GM21423 (cell line): ENCODE measurements around the gene CCNF.

Source experiments
- ATAC-seq: cut with Tn5 transposase; IDR thresholded peaks from one replicate; pipeline ENCODE4 v1.9.1; 2021; ENCODE audit warnings: mild to moderate bottlenecking, moderate library complexity; ENCODE audit not compliant: unreplicated experiment

The CCNF gene

DNA sequence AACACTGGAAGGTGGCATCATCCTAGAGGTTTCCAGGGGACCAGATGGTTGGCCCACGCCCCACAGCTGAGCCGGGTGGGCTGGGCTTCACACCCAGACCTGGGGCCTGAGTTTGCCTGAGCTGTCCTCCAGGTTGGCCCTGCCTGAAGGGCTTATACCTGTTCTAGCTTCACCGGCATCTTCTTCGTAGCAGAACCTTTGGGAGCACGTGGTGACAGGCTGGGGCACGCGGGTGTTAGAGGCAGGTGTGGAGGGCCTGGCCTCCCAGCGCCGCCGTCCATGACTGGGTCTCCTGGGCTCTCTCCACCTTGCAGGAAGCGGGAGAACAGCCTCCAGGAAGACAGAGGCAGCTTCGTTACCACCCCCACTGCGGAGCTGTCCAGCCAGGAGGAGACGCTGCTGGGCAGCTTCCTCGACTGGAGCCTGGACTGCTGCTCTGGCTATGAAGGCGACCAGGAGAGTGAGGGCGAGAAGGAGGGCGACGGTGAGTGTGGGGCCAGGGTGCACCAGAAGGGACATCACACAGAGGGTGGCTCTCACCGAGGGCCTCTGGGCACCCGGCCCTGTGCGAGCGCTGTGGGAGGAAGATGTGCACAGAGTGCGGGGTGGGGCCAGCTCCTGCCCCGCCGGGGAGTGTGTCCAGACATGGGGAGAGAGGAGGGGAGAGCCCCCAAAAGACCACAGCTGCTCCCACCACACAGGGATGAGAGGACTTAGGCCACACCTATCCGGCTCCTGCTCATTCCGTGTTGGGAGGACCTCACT, 26.0 kb downstream of the CCNF start:
- ATAC-seq: no peak

DNA sequence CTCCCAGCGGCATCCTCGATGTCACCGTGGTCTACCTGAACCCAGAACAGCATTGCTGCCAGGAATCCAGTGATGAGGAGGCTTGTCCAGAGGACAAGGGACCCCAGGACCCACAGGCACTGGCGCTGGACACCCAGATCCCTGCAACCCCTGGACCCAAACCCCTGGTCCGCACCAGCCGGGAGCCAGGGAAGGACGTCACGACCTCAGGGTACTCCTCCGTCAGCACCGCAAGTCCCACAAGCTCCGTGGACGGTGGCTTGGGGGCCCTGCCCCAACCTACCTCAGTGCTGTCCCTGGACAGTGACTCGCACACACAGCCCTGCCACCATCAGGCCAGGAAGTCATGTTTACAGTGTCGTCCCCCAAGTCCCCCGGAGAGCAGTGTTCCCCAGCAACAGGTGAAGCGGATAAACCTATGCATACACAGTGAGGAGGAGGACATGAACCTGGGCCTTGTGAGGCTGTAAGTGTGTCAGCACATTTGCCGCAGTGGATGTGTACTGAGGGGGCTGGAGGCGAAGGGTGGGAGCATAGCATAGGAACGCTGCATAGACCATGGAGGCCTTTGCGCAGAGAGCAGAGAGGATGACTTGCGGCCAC, 27.4 kb downstream of the CCNF start:
- ATAC-seq: no peak

DNA sequence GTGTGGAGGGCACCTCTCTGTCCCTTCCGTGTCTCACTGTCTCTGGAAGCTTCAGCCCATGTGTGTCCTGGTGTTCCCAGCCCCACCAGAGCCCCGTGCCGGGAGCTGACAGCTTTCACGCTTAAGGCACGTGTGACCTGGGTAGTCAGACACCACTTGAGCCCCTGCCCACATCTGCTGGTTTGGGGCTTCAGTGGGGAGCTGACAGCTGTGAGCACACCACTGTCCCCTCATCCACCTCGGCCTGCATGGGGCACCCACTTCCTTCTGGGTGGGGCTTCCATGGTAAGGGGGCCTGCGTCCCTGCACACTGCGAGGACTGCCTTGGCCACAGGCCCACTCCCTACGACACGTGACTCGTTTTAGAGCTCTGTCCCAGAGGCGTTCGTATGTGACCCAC, 28.0 kb downstream of the CCNF start:
- ATAC-seq: no peak

DNA sequence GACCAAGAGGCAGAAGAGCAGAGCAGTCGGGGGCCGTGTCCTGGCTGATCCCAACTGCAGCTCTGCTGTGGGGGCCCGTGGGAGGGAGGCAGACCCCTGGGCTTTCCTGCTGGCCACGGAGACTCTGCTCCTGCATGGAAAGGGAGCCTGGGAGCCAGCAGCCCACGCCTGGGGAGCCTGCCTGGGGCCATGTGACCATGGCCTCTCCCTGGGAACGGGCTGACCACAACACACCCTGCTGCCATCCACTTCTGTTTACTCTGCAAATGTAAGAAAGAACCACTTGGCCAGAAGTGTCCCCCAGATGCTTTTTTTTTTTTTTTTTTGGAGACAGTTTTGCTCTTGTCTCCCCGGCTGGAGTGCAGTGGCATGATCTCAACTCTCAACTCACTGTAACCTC, 28.7 kb downstream of the CCNF start:
- ATAC-seq: no peak

DNA sequence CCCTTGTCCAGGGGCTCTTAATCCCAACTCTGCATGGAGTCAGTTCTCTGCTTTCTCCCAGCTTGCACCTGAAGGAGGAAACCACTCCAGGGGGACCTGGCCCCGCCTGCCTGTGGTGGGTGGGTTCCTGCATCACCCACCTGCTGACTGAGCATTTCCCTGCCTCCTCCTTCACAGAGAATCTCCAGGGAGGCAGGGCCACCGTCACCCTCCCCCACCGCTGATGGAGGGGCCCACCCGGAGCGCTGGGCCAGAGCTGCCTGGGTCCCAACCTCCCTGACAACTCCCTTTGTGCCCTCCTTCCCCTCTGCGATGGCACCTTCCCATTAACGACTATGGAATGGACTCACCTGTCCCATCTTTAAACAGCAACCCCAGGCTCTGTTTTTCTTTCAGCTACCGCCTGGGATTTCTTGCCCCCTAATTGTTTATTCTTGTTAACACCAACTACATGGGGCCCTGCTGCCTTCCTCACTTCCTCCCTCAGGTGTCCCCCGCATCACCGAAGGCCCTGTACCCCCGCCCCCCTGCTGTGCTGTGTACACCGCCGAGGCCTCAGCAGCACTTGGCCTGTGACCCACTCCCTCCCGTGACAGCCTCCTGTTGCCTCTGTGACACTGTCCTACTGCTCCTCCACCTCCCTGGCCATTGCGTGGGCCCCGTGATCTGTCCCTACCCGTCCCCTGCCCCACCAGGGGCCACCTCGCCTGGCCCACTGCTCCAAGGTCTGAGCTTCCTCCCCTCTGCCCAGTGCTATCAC, 29.8 kb downstream of the CCNF start:
- no peak for ATAC-seq

DNA sequence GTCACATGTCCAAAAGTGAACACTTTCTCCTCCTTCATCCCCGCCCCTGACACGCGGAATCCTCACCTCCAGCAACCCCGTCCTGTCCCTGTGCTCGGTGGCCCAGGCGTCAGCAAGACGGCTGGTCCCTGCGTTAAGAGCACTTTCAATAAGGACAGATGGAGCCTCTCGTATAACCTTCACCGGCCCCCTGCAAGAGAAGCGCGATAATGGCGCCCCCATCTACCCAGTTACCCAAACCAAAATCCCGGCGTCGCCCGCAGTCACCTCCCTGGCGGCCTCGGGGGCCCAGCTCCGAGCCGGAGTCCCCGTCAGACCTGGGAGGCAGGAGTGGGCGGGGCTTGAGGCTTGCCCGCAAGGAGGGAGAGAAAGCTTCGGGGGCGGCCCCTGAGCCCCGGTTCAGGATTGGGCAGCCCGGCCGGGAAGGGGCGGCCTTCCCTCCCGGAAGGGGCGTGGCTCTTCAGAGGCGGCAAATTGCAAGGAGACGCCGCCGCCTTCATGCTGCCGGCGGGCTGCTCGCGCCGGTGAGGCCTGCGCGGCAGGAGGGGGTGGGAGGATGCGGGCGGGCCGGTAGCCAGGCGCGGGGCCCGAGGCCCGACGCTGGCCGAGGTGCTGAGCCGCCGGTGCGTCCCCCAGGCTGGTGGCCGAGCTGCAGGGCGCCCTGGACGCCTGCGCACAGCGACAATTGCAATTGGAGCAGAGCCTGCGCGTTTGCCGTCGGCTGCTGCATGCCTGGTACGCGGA, 30.6 kb downstream of the CCNF start, which contains the start of gene TEDC2:
Gene TEDC2, plus strand, starts transcription at position 463 of the 744 bp plus-strand sequence. Its CDS starts 36 bp downstream, at position 499.
- peak; percentile 90 for ATAC-seq

DNA sequence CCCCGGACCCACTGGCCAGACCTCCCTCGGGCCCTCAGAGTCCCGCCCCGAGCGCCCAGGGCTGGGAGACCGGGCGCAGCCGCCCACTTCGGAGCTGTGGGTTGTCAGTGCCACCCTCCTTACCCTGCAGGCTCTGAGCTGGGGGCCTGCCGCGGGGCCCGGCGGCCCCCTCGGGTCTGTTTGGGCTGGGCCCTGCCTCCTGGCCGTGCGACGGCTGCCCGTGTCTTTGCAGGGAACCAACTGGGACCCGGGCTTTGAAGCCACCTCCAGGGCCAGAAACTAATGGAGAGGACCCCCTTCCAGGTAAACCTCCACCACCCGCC, 31.1 kb downstream of the CCNF start:
- no peak for ATAC-seq

DNA sequence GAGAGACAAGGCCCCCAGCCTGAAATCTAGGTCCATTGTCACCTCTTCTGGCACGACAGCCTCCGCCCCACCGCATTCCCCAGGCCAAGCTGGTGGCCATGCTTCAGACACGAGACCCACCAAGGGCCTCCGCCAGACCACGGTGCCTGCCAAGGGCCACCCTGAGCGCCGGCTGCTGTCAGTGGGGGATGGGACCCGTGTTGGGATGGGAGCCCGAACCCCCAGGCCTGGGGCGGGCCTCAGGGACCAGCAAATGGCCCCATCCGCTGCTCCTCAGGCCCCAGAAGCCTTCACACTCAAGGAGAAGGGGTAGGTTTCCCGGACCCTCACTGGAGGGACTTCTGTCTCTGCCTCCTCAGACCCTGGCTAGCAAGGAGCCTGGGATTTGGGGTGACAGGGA, 31.7 kb downstream of the CCNF start:
- ATAC-seq: no peak

DNA sequence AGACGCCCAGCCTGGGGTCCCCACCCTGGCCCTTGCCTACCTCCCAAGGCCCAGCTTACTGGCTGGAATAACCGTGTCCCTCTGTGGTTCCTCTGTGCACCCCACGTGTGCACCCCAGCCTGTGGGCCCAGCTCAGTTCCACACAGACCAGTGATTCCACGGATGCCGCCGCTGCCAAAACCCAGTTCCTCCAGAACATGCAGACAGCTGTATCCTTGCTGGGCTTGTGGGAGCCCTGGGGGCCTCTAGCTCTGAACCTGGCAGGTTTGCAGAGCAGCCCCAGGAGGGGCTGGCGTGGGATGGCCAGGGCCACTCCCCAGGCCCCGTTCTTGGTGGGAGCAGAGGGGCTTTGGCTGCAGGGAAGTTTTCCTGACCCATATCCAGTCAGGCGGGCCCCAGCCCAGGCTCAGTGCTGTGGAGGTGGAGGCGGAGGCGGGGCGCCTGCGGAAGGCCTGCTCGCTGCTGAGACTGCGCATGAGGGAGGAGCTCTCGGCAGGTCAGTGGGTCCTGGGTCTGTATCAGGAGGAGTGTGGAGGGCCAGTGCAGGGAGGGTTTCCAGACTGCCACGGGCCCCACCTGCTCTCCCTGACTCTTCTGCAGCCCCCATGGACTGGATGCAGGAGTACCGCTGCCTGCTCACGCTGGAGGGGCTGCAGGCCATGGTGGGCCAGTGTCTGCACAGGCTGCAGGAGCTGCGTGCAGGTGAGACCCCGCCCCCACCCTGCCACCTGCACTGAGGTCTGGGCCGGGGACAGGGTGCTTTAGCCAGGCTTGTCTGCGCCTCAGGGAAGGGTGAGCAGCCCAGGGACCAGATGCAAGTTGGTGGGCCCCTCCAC, 33.0 kb downstream of the CCNF start:
- ATAC-seq: no peak

DNA sequence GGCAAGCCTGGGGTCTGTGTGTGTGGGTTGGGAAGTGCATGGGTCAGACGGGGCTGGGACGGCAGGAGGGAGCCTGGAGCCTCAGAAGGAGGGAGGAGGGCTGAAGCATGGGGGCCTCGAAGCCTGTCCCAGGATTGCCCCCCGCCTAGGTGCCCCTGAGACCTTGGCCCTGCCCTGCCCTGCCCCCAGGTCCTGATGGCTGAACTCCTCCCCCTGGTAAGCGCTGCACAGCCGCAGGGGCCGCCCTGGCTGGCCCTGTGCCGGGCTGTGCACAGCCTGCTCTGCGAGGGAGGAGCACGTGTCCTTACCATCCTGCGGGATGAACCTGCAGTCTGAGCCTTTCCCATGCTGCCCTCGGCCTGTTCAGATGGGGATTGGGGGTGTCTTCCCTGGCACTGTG, 35.1 kb downstream of the CCNF start:
- no peak for ATAC-seq

DNA sequence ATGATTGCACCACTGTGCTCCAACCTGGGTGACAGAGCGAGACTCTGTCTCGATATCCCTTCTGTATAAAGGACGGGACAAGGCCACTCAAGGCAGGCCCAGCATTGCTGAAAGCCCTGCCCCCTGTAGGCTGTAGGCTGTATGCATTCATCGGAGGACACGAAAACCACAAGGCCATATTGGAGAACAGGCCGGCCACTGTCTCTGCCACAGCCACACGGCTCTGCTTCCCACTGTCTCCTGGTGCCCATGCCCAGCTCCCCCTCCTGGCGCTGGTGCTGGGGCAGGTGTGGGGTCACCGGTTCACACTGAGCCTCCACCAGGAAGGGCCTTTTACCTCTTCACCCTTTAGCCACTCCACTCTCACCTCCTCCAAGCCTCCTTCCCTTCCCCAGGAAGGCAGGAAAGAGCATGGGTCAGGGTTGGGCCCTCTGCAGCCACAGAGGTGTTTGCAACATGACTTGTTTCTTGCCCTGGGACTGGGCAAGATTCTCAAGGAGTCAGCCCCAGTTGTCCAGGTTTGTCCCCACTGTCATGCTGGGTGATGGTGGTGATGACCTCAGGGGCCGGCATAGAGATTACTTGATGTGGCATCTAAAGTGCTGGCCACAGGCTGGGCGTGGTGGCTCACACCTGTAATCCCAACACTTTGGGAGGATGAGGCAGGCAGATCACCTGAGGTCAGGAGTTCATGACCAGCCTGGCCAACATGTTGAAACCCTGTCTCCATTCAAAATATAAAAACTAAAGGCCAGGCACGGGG, 36.6 kb downstream of the CCNF start:
- no peak for ATAC-seq

DNA sequence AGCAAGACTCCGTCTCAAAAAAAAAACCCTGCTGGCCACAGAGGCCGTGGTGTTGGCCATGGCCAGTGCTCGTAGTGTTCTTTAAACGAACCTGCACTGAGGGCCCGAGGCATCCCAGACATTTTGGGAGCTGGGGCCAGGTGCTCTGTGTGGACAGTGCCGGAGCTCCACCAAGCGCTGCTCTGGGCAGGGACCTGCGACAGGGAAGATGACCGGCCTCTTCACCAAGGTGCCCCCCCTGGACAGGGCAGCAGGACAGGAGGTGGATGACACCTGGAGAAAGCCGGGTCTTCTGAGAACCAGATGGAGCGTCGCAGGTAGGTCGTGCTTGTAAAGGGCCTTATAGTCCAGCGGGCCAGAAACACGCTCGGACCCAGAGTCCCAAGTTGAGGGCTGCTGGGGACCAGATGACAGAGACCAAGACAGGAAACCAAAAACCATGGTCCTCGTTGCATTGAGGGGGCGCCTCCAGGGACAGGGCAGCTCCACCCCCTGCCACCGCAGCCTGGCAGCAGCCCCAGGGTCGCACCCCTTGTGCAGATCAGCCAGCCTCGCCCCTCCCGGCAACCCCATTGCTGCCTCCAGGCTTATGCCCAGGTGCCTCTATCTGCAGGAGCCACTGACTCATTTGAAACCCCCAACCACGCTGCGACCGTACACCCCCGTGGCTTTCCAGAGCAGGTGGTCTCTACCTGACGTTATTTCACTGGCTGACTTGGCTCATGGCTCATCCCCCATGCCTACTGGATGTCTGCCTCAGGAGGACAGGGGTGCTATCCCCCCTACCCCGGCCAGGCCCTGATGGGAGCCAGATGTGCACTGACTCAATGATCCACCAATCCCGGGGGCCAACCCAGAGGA, 37.6 kb downstream of the CCNF start:
- no peak for ATAC-seq

DNA sequence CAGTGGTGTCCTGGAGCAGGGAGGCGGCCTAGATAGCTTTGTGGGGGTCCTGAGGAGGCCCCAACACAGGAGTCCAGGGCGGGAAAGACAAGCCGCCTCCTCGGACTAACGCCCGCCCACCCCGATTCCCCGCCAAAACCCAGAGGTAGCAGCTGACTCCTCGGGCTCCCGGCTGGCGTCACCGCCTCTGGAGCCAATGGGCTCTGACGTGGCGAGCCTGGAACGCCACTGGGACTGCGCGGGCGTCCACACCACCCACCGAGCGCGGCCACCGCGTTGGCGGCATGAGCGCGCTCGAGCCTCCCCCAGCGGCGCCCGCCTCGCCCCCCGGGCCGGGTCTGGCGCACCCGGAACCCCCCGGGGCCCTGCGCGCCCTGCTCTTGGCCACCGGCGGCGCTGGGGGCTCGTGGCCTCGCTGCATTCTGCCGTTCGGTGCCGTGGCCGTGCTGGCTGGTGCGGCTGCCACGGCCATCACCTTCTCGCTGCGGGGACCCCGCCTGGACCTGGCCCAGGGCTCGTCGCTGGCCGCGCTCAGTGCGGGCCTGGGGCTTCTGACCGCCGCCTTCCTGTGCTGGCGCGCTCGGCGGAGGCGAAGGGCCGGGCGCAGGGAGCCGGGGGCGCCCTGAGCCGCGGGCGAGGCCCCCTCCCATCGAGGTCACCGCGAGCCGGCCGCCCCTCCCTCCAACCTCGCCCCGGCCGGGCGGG, 38.4 kb downstream of the CCNF start:
- ATAC-seq: no peak

DNA sequence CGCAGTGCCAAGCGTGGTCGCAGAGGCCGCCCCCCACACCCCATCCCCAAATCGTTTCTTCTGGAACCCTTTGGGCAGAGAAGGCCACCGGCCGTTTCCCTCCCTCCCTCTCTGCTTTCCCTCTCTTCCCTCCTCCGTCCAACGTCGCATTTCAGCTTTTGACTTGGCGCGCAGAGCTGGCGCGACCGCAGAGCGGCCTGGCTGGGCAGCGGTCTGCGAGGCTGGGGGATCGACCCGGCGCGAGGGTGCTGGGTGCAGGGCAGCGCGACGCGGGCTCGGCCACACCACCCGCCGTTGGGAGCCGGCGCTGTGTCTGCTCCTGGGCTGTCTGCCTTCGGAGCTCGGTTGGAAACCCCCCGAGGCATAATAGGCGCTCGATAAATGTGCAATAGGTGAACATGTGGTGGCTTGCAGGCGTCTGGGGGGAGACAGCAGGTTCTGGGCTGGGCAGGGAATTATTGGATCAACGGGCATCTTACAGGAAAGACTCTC, 39.0 kb downstream of the CCNF start:
- no peak for ATAC-seq

DNA sequence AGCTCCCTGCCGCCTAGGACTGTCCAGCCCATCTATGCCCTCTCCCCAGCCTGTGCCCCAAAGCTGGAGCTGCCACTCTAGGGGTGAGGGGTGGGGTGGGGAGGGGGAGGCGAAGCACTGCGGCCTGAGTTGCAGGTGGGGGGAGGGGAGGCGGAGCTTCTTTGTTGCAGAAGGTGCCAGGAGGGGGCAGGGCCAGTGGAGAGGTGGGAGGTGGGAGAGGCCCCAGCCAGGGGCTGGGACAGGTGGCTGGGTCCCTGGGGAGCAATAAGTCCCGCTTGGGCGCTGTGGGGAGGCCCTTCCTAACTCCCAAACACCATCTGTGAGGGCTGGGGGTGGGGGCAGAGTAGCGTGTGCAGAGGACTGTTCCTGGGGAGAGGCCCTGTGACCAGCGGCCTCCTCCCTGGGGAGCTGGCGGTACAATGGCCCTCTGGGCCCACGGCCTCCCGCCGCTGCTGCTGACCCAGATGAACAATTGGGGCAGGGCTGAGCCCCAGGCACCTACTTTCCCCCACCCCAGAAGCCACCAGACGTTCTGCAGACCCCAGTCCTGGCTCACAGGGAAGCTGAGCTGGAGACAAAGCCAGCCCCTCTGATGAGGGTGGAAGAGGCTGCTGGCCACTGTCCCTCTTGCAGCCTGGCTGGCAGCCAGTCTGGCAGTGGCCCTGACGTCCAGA, 39.6 kb downstream of the CCNF start:
- no peak for ATAC-seq

DNA sequence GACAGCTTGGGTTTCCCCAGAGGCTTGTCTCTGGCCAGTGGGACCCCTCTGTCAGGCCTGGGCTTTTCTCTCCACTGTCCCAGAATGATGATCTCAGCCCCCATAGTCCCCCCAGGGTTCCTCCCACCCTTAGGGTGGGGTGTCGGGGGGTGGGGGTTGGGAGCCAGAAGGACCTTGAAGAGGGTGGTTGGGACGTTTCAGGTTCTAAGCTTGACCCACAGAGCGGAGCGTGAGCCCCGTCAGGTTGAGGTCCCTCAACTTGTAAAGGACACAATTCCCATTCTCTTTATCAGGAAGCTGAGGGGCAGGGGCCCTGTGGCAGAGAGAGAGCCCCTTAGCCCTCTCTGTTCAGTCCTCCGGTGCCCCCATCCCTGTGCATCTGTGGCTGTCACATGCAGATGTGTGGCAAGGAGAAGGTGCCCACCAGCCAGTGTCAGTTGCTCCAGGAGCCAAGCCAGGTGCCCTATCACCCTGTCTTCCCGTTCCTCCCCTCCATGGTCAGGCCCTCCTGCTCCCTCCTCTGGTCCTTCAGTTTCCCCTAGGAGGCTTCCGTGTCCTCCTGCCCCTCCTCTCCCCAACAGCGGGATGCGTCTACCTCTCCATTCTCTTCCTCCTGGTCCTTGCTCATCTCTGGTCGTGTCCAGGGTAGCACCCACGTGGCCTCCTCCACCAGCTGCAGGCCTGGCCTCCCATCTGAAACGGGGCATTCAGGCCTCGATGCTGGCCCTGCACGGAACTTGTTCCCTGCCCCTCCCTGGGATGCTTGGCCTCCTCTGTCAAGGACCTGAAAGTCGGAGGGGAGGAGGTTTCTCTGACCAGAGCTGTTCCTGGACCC, 40.4 kb downstream of the CCNF start:
- ATAC-seq: no peak

DNA sequence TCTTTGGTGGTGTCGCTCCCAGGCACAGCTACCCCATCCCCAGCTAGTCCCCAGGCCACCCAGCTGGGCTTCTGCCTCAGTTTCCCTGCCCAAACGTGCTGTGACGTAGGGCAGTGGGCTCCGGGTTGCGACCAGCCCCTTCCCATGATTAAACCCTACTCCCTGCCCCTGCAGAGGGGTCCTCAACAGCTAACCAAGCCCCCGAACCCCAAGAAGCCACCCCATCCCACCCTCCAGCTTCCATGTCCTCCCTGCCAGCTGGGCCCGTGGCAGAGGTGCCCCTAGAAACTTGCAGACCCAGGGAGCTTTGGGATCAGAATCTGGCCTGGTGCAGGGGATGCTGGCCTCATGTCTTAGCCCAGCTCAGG, 41.0 kb downstream of the CCNF start:
- ATAC-seq: no peak
